Stimulated activated CD4-positive, alpha-beta T cell treated with anti-CD3 and anti-CD28 coated beads, TNF-alpha, amount 100 ng/mL, for 48 hours (primary cell): ENCODE results near the gene KIF2C.
"Not testable (repeated sequence)": the region's sequence is repeated elsewhere in the genome, so short reads cannot be mapped to it uniquely, and the experiment has no call there.

Experiments used
- DNase-seq, 3 donors: peaks; one replicate each; pipeline ENCODE4 v3.0.0-alpha.2; 2020; ENCODE audit warnings: low read depth in 3 of 3

Gene KIF2C

GRCh38 chr1:44739307-44740178 is at the start of gene KIF2C:
TSS of gene KIF2C (plus strand) at chr1:44739837. CDS start at chr1:44739933, 96 bp downstream.
- peak; percentile 94 to 96 (median 95) for DNase-seq

GRCh38 chr1:44693159-44693558 is 46.5 kb upstream of the KIF2C start:
- DNase-seq: no peak

GRCh38 chr1:44693900-44694299 is 45.7 kb upstream of the KIF2C start:
- no peak for DNase-seq

GRCh38 chr1:44694863-44695478 is 44.7 kb upstream of the KIF2C start:
- DNase-seq: no peak

- DNase-seq: no peak
Measured at GRCh38 chr1:44695671-44696070, 44.0 kb upstream of the KIF2C start.

GRCh38 chr1:44696101-44696500 is 43.5 kb upstream of the KIF2C start:
- no peak for DNase-seq

- peak in 1 of 3 donors; percentile 21 for DNase-seq
Measured at GRCh38 chr1:44696789-44697345, 42.8 kb upstream of the KIF2C start.

GRCh38 chr1:44698138-44698537 is 41.5 kb upstream of the KIF2C start:
- DNase-seq: no peak

GRCh38 chr1:44699375-44699774 is 40.3 kb upstream of the KIF2C start:
- not testable (repeated sequence) for DNase-seq

GRCh38 chr1:44700573-44700972 is 39.1 kb upstream of the KIF2C start:
- DNase-seq: no peak

- DNase-seq: no peak
Measured at GRCh38 chr1:44701141-44701573, 38.5 kb upstream of the KIF2C start.

GRCh38 chr1:44705470-44705869 is 34.2 kb upstream of the KIF2C start:
- DNase-seq: no peak

GRCh38 chr1:44705938-44706337 is 33.7 kb upstream of the KIF2C start:
- no peak for DNase-seq

GRCh38 chr1:44707112-44707881 is 32.3 kb upstream of the KIF2C start:
- no peak for DNase-seq

GRCh38 chr1:44707959-44708831 is 31.4 kb upstream of the KIF2C start:
- no peak for DNase-seq

- DNase-seq: no peak
Measured at GRCh38 chr1:44713321-44713781, 26.3 kb upstream of the KIF2C start.

GRCh38 chr1:44714532-44714931 is 25.1 kb upstream of the KIF2C start:
- DNase-seq: no peak

- peak in 2 of 3 donors; percentile 51 to 53 for DNase-seq
Measured at GRCh38 chr1:44714944-44715571, 24.6 kb upstream of the KIF2C start.

- no peak for DNase-seq
Measured at GRCh38 chr1:44717156-44717555, 22.5 kb upstream of the KIF2C start.

GRCh38 chr1:44717653-44718052 is 22.0 kb upstream of the KIF2C start:
- no peak for DNase-seq
